NCI-H510A treated with DMSO at 0.1 percent for 48 hours (cell line): ENCODE data around the gene NPIPA3.
"Not testable (repeated sequence)": the region's sequence is repeated elsewhere in the genome, so short reads cannot be mapped to it uniquely, and the experiment has no call there.

Source experiments
- DNase-seq: peaks from one replicate; lab custom pipeline; 2025; lab: John Stamatoyannopoulos, UW

Gene NPIPA3

DNA sequence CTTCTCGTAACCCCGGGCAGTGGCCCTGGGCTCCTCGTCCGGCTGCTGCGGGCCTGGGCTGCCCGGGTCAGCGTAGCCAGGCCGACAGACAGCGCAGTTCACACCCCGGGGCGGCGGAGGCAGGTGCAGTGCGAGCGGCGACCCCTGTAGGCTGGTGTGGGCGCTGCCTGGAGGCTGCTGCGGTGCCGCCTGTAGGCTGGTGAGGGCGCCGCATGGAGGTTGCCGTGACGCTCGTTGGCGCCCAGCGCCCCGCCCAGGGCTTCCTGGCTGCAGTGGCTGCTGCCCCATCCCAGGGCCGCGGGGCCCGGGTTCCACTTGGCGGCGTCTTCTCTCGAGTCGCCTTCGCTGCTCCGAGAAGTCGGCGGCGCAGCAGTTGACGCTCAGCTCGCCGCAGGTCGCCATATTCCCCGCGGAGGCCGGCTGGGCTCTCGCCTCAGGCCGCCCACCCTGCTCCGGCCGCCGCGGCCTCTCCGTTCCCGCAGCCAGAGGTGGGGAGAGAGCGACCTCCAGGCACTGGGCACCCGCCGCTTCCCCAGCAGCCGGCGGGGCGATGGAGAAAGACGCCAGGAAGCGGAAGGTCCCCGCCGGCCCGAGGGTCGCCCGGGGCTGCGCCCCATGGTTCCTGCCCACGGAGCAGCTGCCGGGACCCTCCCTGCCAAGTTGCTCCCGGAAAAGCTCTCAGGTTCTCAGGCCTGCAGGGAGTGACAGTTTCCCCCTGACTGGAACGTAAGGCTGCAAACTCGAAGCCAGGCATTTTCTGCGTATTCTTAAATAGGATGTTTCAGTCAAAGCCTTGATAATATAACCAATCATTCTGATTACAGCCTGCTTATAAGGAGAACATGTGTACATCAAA is at the start of gene NPIPA3:
Gene NPIPA3, plus strand, starts transcription at position 256 of the 856 bp plus-strand sequence. CDS start 5,533 bp downstream, outside the sequence.
- not testable (repeated sequence) for DNase-seq

GRCh38 chr16:14658063-14658462 is 45.1 kb upstream of the NPIPA3 start:
- no peak for DNase-seq

DNA sequence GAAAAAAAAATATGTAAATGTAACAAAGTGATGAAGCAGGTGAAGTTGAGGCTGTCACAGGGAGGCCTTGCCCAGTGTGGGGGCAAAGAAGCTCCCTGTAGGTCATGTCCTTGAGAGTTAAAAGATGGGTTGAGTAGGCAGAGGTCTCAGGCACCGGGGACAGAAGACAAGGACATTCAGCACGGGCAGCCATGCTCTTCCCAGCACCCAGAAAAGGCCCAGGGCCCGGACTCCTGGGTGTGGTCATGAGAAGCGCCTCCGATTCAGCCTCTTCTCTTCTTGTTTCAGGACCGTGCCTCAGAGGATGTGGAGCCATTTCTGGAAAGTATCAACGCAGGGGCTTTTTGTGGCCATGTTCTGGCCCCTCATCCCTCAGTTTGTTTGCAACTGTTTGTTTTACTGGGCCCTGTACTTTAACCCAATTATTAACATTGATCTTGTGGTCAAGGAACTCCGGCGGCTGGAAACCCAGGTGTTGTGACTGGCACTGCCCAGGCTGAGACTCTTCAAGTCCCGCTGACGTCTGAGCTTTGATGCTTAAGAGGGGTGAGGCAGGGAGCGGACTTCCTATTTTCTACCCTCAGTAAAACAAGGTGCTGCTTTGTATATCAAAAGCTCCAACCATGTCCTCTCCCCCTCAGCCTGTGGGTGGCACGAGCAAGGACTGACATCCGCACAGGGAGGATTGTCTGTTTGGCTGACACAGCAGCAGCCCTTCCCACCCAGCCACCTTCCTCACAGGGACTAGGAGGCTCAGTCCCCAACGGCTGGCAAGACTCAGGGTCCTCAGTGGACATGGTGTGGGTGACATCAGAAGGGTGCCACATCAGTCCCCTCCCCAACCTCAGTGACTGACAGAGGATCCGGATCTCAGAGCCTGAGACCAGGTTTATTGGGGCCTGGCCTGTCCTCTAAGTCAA is 35.6 kb upstream of the NPIPA3 start:
- no peak for DNase-seq

DNA sequence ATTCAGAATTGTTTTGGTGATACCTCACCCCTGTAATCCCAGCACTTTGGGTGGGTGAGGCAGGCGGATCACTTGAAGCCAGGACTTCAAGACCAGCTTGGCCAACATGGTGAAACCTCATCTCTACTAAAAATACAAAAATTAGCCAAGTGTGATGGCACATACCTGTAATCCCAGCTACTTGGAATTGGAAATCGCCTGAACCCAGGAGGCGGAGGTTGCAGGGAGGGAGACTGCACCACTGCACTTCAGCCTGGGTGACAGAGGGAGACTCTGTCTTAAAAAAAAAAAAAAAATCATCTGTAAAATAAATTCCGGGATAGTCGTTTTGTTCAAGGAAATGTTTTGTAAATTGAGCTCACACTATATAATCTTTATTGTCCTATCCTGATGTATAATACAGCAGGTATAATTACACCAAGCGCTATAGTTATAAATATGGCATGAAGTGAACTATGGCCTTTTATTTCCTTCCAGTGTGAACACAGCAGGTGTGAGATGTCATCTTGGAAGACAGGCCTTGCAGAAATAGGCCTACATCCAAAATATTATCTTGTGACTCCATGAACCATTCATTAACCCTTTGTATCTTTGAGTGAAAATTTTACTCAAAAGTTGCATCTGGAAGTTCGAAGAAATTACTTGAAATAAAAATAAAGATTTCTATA is 34.5 kb upstream of the NPIPA3 start:
- DNase-seq, result no peak

DNA sequence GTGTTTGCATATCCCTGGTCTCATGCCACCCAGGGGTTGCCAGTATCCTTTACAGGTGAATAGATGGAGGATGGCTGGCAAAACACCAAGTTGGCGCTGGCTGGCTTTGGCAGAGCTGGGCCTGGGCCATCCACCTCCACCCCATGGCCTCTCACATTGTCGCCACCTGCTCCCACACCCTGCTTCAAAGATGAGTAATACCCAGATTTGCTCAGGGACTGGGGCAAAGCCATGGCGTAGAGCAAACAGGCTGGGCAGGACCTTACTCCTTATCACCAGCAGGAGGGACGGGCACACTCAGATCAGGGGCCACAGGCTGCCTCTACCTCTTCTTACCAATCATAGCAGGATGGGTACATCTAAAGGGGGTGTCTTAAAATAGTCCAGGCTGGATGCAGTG is 33.4 kb upstream of the NPIPA3 start:
- DNase-seq, result no peak

- no peak for DNase-seq
These were observed 30.7 kb upstream of the NPIPA3 start for GRCh38 chr16:14672403-14672971.

- DNase-seq, result no peak
These were observed 26.6 kb upstream of the NPIPA3 start for GRCh38 chr16:14676633-14677032.

DNA sequence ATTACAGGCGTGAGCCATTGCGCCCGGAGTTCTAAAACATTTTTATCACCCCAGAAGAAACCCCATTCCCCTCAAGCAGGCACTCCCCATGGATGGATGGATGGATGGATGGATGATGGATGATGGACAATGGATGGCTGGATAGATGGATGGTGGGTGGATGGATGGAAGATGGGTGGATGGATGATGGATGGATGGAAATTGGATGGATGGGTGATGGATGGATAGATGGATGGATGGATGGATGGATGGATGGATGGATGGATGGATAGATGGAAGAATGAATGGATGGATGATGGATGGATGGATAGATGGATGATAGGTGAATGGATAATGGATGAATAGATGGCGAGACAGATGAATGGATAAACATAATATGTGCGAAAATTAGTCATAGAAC is 25.6 kb upstream of the NPIPA3 start:
- DNase-seq, result no peak

GRCh38 chr16:14678748-14679497 is 24.3 kb upstream of the NPIPA3 start:
- no peak for DNase-seq

DNA sequence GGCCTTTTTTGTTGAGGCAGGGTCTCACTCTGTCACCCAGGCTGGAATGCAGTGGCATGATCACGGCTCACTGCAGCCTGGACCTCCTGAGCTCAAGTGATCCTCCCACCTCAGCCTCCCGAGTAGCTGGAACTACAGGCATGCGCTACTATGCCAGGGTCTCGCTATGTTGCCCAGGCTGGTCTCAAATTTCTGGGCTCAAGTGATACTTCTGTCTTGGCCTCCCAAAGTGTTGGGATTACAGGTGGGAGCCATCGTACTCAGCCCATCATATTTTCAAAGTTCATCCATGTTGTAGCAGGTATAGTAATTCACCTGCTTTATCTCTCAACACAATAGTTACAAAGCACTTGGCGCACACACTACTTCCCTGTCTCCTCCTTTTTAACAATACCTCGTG is 22.8 kb upstream of the NPIPA3 start:
- not testable (repeated sequence) for DNase-seq

DNA sequence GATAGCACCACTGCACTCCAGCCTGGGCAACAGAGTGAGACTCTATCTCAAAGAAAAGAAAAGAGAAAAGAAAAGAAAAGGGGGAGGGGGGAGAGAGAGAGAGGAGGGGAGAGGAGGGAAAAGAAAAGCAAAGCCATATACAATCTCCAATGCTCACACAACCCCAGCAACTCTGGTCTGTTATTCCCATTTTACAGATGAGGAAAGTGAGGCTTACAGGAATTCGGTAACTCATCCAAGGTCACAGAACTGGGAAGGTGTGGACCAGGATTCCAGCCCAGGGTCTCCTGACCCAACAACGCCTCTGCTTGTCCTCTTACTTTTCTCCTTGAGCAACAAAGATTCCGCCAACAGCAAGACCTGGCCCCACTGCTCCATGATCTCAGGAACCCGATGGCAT is 22.1 kb upstream of the NPIPA3 start:
- DNase-seq, result no peak

DNA sequence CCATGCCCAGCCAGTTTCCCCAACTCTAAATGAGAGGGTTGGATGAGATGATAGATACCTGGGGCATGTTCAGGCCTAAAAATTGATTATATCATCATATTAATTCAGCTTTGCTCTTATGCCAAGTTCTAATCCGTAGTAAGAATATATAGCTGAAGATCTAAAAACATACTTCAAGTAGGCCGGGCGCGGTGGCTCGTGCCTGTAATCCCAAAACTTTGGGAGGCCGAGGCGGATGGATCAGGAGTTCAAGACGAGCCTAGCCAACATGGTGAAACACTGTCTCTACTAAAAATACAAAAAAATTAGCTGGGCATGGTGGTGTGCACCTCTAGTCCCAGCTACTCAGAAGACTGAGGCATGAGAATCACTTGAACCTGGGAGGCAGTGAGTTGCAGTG is 21.1 kb upstream of the NPIPA3 start:
- DNase-seq, result no peak

GRCh38 chr16:14685870-14686793 is 17.1 kb upstream of the NPIPA3 start:
- not testable (repeated sequence) for DNase-seq

GRCh38 chr16:14694129-14694528 is 9.1 kb upstream of the NPIPA3 start, which contains the start of gene PLA2G10:
PLA2G10 (minus strand) TSS chr16:14694308; CDS start chr16:14694229, 79 bp downstream.
- DNase-seq, result not testable (repeated sequence)

- DNase-seq, result not testable (repeated sequence)
These were observed 1.4 kb upstream of the NPIPA3 start for GRCh38 chr16:14701859-14702258.

GRCh38 chr16:14702672-14703071 is 539 bp upstream of the NPIPA3 start:
- DNase-seq, result not testable (repeated sequence)

DNA sequence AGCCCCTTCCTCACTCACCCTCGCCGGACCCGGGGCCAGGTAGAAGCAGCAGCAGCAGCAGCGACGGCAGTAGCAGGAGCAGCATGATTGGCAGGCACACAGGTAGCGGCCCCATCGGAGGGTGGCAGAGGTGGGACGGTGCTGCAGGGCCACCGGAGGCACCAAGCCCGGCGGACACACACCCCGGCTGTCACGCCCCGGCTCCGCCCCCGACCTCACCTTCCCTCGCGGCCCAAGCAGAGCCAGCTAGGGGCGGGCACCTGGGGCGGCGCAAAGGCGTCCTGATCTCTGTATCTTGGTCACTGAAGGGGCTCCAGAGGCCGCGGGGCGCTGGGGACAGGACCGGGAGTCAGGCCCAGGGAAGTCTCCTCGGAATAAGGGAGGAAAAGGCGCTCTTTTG is 30.0 kb downstream of the NPIPA3 start:
- DNase-seq, result not testable (repeated sequence)

DNA sequence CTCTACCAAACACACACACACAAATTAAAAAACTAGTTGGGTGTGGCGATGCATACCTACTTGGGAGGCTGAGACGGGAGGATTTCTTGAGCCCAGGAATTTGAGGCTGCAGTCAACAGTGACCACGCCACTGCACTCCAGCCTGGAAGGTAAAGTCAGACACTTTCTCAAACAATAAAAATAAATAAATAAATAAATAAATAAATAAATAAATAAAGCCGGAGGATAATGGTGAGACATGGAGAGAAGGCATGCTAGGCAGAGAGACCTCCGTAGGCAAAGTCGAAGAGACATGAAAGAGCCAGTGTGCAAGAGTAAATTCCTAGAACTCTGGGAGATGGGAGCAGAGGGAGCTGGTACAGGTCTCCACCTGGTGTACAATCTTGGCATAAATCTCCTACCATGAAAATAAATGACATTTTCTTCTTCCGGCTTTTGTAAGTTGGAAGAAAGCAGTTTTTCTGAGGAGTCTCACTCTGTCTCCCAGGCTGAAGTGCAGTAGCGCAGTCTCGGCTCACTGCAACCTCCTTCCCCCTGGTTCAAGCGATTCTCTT is 37.7 kb downstream of the NPIPA3 start:
- not testable (repeated sequence) for DNase-seq

- not testable (repeated sequence) for DNase-seq
These were observed 38.6 kb downstream of the NPIPA3 start for GRCh38 chr16:14741794-14742193.
